ENCODE results near the gene GLOD4.

- no peak for TF ChIP-seq RAD21 (conservative IDR thresholded peaks at IDR 0.05)
- no peak for TF ChIP-seq CTCF (IDR thresholded peaks at IDR 0.05; ENCODE audit: poor library complexity, severe bottlenecking)
- no peak for TF ChIP-seq EP300 (conservative IDR thresholded peaks at IDR 0.05; ENCODE audit: poor library complexity, severe bottlenecking)
Observed at GRCh38 chr17:718075-718474, 64.0 kb downstream of the GLOD4 start.
